Measurements from ENCODE around the gene PTPN7.

The PTPN7 gene

DNA sequence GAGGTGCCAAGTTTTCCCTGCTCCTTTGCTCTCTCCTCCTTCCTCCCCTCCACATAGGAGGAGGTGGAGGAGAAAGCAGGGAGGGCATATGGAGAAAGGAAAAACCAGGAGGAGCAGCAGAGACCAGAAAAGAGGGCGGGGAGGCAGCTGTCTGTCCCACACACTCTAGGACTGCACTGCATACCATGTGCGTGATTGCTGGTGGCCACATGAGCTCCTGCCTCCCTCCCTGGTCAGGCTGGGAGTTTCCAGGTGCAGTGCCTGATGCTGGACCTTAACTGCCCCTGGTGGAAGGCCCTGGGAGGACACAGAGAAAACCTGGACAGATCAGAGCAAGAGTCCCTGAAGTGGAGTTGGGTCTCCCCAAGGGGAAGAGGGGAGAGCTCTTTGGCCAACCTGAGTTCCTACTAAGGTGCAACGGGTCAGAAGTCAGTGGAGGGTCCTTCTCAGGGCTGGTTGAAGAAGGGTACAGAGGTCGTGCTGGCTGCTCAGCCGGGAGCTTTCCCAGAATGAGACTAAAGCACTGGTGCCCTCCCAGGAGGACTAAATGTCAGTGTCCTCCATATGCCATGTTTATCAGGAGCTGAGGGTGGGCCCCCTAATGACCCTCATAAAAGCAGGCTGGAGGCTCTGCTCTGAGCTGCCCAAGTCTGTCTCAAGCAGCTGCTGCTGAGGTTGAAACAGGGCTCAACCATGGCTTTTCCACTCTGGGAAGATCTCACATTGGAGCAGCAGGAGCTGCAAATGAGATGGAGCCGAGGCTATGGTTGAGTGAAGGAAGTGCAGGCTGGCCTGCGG is 29.7 kb upstream of the PTPN7 start:
- Histone ChIP-seq H3K27ac (no peak overlapping the region), H3K4me3 (no peak overlapping the region)
- TF ChIP-seq, protein P1, sequence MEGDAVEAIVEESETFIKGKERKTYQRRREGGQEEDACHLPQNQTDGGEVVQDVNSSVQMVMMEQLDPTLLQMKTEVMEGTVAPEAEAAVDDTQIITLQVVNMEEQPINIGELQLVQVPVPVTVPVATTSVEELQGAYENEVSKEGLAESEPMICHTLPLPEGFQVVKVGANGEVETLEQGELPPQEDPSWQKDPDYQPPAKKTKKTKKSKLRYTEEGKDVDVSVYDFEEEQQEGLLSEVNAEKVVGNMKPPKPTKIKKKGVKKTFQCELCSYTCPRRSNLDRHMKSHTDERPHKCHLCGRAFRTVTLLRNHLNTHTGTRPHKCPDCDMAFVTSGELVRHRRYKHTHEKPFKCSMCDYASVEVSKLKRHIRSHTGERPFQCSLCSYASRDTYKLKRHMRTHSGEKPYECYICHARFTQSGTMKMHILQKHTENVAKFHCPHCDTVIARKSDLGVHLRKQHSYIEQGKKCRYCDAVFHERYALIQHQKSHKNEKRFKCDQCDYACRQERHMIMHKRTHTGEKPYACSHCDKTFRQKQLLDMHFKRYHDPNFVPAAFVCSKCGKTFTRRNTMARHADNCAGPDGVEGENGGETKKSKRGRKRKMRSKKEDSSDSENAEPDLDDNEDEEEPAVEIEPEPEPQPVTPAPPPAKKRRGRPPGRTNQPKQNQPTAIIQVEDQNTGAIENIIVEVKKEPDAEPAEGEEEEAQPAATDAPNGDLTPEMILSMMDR (IDR thresholded peaks at IDR 0.05): no peak
- DNase-seq (ENCODE audit: low spot score): no peak

- DNase-seq (ENCODE audit: low spot score): no peak
- TF ChIP-seq, protein P1 (IDR thresholded peaks at IDR 0.05): peak; percentile 94
- Histone ChIP-seq H3K27ac (no peak overlapping the region), H3K4me3 (no peak overlapping the region)
Measured at GRCh38 chr1:202189001-202189790, 28.8 kb upstream of the PTPN7 start.

DNA sequence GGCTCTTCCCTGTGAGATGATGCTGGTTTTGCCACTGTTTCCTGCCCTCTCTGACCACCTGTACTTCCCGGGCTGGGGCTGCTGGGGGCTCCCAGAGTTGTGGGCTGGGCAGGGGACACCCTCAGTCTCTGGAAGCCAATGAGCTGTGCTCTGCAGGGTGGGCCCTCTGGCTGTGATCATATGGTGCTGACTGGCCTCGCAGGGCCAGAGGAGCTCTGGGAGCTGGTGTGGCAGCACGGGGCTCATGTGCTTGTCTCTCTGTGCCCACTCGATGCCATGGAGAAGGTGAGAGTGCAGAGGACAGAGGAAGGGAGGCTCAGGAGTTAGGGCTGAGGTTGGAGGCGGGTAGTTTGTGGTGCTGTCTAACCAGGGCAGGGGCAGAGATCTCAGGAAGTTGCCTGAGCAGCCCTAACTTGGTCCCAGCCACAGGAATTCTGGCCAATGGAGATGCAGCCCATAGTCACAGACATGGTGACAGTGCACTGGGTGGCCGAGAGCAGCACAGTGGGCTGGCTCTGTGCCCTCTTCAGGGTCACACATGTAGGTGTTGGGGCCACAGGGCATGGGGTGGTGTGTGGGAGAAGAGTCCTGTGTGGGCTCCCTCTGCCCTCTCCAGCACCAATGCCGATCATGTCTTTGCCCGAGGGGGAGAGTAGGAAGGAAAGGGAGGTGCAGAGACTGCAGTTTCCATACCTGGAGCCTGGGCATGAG is 27.4 kb upstream of the PTPN7 start:
- Histone ChIP-seq H3K27ac (no peak overlapping the region), H3K4me3 (no peak overlapping the region)
- DNase-seq (ENCODE audit: low spot score): no peak
- TF ChIP-seq, protein P1 (IDR thresholded peaks at IDR 0.05): no peak

DNA sequence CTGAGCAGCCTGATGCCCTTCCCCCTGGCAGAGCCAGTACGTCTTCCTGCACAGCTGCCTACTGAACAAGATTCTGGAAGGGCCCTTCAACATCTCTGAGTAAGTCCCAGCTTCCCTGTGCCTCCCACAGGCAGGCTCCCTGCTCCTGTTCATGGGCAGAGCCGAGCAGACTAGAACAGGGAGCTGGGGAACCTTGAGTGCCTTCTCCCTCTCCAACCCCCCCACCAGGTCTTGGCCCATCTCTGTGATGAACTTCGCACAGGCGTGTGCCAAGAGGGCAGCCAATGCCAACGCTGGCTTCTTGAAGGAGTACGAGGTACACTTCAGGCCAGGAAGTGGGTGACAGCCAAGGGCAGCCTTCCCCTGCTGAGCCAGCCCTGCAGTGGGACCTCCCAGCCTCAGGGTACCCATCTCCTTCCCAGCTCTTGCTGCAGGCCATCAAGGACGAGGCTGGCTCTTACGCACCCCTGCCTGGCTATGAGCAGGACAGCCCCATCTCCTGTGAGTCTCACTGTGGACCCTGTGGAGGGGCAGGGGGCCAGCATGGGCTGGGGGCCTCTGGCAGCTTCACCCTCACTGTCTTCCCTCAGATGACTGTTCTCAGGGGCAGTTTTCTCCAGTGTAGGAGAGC is 26.8 kb upstream of the PTPN7 start:
- TF ChIP-seq, protein P1 (IDR thresholded peaks at IDR 0.05): no peak
- Histone ChIP-seq H3K27ac (no peak overlapping the region), H3K4me3 (no peak overlapping the region)
- DNase-seq (ENCODE audit: low spot score): no peak

GRCh38 chr1:202186327-202186726 is 25.9 kb upstream of the PTPN7 start:
- no peak for DNase-seq (ENCODE audit: low spot score)
- TF ChIP-seq, protein P1 (IDR thresholded peaks at IDR 0.05): no peak
- H3K27ac ChIP-seq: no peak overlapping the region
- H3K4me3 ChIP-seq: no peak overlapping the region

GRCh38 chr1:202184750-202185460 is 24.5 kb upstream of the PTPN7 start:
- peak overlapping the region; percentile 27 for H3K4me3 ChIP-seq
- no peak for DNase-seq (ENCODE audit: low spot score)
- H3K27ac ChIP-seq: no peak overlapping the region
- TF ChIP-seq, protein P1 (IDR thresholded peaks at IDR 0.05): peak; percentile 84
